Mammary epithelial cell (primary cell): ENCODE results near the gene TFAP2C.

Source experiments
- EZH2 ChIP-seq: IDR thresholded peaks from 2 replicates; pipeline ENCODE4 v1.6.1; 2012; ENCODE audit warnings: low read length, inconsistent platforms, borderline replicate concordance
- TF ChIP-seq, protein P1 (sequence below), 2 donors: IDR thresholded peaks in 1 of 2; conservative IDR thresholded peaks in 1 of 2; 2 replicates each; pipeline ENCODE4 v1.5.1; 2011 to 2012; ENCODE audit warnings: inconsistent platforms in 2 of 2, low read length in 2 of 2, mild to moderate bottlenecking in 2 of 2, control low read depth in 1 of 2, low read depth in 1 of 2; ENCODE audit not compliant: insufficient read depth in 1 of 2; ENCODE audit errors: extremely low read depth in 1 of 2

GRCh38 chr20:56631990-56632327 lies 2.9 kb downstream of the TFAP2C start:
- TF ChIP-seq, protein P1, sequence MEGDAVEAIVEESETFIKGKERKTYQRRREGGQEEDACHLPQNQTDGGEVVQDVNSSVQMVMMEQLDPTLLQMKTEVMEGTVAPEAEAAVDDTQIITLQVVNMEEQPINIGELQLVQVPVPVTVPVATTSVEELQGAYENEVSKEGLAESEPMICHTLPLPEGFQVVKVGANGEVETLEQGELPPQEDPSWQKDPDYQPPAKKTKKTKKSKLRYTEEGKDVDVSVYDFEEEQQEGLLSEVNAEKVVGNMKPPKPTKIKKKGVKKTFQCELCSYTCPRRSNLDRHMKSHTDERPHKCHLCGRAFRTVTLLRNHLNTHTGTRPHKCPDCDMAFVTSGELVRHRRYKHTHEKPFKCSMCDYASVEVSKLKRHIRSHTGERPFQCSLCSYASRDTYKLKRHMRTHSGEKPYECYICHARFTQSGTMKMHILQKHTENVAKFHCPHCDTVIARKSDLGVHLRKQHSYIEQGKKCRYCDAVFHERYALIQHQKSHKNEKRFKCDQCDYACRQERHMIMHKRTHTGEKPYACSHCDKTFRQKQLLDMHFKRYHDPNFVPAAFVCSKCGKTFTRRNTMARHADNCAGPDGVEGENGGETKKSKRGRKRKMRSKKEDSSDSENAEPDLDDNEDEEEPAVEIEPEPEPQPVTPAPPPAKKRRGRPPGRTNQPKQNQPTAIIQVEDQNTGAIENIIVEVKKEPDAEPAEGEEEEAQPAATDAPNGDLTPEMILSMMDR (conservative IDR thresholded peaks at IDR 0.05 in 1 of 2, IDR thresholded peaks at IDR 0.05 in 1 of 2; ENCODE audit: extremely low read depth in 1 of 2, insufficient read depth in 1 of 2, low read depth in 1 of 2, low read length in 2 of 2), result no peak
- TF ChIP-seq EZH2, result no peak
